DOHH2 (cell line): ENCODE measurements around the gene ARPC2.

Experiments
- H3F3A ChIP-seq: fragments of 200-600 bp; sonication (generic), shearing (Covaris generic); 2 replicates; pipeline ENCODE4 v1.6.0; 2016; ENCODE audit warnings: antibody characterized with exemption, mild to moderate bottlenecking; ENCODE audit not compliant: control insufficient read depth, insufficient read depth
- H3K27ac ChIP-seq: fragments of 200-600 bp; sonication (generic); 2 replicates; pipeline ENCODE4 v1.5.1; 2014; ENCODE audit warnings: low read depth, mild to moderate bottlenecking, low read length, moderate library complexity
- H3K27me3 ChIP-seq: fragments of 200-600 bp; sonication (generic); 2 replicates; pipeline ENCODE4 v1.6.1; 2014; ENCODE audit warnings: mild to moderate bottlenecking, low read length, mixed read lengths; ENCODE audit not compliant: control insufficient read depth
- H3K36me3 ChIP-seq: fragments of 200-600 bp; sonication (generic); 2 replicates; pipeline ENCODE4 v1.6.1; 2014; ENCODE audit warnings: mild to moderate bottlenecking, low read length, moderate library complexity, mixed read lengths; ENCODE audit not compliant: control insufficient read depth
- H3K4me1 ChIP-seq: fragments of 200-600 bp; sonication (generic); 2 replicates; pipeline ENCODE4 v1.6.1; 2014; ENCODE audit warnings: mild to moderate bottlenecking, low read length, mixed read lengths; ENCODE audit not compliant: control insufficient read depth
- H3K4me2 ChIP-seq: fragments of 200-600 bp; sonication (generic); 2 replicates; pipeline ENCODE4 v1.6.0; 2014; ENCODE audit warnings: mild to moderate bottlenecking, low read length, moderate library complexity
- H3K4me3 ChIP-seq: fragments of 200-600 bp; sonication (generic); 2 replicates; pipeline ENCODE4 v1.5.1; 2014; ENCODE audit warnings: mild to moderate bottlenecking, low read length, mixed read lengths
- H3K79me2 ChIP-seq: fragments of 200-600 bp; sonication (generic); 2 replicates; pipeline ENCODE4 v1.6.1; 2014; ENCODE audit warnings: mild to moderate bottlenecking, low read length, mixed read lengths; ENCODE audit not compliant: control insufficient read depth
- H3K9me2 ChIP-seq: fragments of 200-600 bp; sonication (generic); replicated peaks from 2 replicates; pipeline ENCODE4 v1.6.1; 2014; ENCODE audit warnings: mild to moderate bottlenecking, low read length, mixed read lengths; ENCODE audit not compliant: control insufficient read depth
- H3K9me3 ChIP-seq: fragments of 200-600 bp; sonication (generic); 2 replicates; pipeline ENCODE4 v1.6.1; 2014; ENCODE audit warnings: antibody characterized with exemption, low read length, mixed read lengths; ENCODE audit not compliant: control insufficient read depth, insufficient read depth
- H4K20me1 ChIP-seq: fragments of 200-600 bp; sonication (generic); 2 replicates; pipeline ENCODE4 v1.6.0; 2014; ENCODE audit warnings: low read depth, mild to moderate bottlenecking, antibody characterized with exemption, low read length, moderate library complexity; ENCODE audit not compliant: control insufficient read depth, insufficient read depth
- CTCF ChIP-seq: fragments of 200-600 bp; sonication (generic); IDR thresholded peaks from one replicate; pipeline ENCODE4 v1.5.1; 2014; ENCODE audit warnings: antibody characterized with exemption, mild to moderate bottlenecking, low read depth, low read length; ENCODE audit not compliant: poor library complexity, severe bottlenecking
- EZH2phosphoT487 ChIP-seq: fragments of 200-600 bp; sonication (generic); IDR thresholded peaks from 2 replicates; pipeline ENCODE4 v1.6.1; 2017; ENCODE audit warnings: borderline replicate concordance, mild to moderate bottlenecking, antibody characterized with exemption, low read length, moderate library complexity, mixed read lengths

The ARPC2 gene

DNA sequence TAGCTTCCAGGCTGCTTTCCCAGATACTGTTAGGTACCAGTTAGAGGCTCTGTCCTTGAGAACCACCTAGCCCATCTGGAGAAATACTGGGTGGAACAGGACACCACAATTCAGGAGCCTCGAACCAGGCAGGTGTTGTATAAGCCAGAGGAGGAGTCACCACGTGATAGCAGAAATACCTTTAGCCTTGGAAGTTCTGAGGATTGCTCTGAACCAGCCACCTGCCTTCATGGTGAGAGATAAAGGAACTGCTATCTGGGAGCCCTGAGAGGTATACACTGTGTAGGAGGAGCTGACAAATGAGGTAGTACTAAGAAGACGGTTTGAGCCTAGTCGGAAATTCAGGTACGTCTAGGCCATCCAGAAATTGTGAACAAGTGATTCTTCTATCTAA is 36.2 kb downstream of the ARPC2 start:
- peaks cover 14% of the 10 kb centered on the region for H3K4me1 ChIP-seq
- H3F3A ChIP-seq = peaks cover 49% of the 10 kb centered on the region

DNA sequence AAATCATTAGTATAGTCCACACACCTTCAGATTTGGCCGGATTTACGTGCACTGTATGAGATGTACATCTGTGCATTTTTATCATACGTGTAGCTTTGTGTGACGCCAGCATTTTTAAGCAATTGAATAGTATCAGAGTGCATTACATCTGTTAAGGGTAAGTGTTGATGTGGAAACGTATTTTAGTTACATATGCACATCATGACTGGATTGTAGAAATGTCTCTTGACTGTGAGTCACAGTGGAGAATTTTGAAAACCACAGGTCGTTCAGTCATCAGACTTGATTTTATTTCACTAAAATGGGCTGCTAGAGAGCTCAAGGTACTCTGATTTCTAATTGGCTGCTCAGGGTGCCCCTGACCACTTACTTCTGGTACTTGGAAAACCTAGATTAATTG is 38.5 kb downstream of the ARPC2 start:
- Histone ChIP-seq H3K9me3 (no peaks in the 10 kb centered on the region), H3K27me3 (no peaks in the 10 kb centered on the region), H3K4me2 (no peak overlapping the region), H3K79me2 (no peaks in the 10 kb centered on the region), H3K36me3 (peaks cover 66% of the 10 kb centered on the region), H3K4me1 (peaks cover 24% of the 10 kb centered on the region), H3K27ac (0 out of 2 replicates have a peak overlapping the region, but pooled peaks have one; percentile 11), H3F3A (peaks cover 49% of the 10 kb centered on the region), H3K4me3 (no peak overlapping the region), H4K20me1 (no peaks in the 10 kb centered on the region), H3K9me2 (no peaks in the 10 kb centered on the region)
- no peak for TF ChIP-seq CTCF

More for the DNA sequence above, 36.2 kb downstream of the ARPC2 start:
- Histone ChIP-seq H4K20me1 (no peaks in the 10 kb centered on the region), H3K27me3 (no peaks in the 10 kb centered on the region), H3K36me3 (peaks cover 86% of the 10 kb centered on the region), H3K4me2 (no peak overlapping the region), H3K9me3 (no peaks in the 10 kb centered on the region), H3K27ac (no peak overlapping the region), H3K79me2 (no peaks in the 10 kb centered on the region), H3K4me3 (no peak overlapping the region), H3K9me2 (no peaks in the 10 kb centered on the region)
- TF ChIP-seq EZH2phosphoT487 = no peak
- no peak for TF ChIP-seq CTCF

- Histone ChIP-seq H3K4me3 (no peak overlapping the region), H3K4me2 (no peak overlapping the region), H3K36me3 (peaks cover 52% of the 10 kb centered on the region), H3K27ac (peak overlapping the region; percentile 72), H3K4me1 (peaks cover 37% of the 10 kb centered on the region), H3K79me2 (no peaks in the 10 kb centered on the region), H3K9me3 (no peaks in the 10 kb centered on the region), H3K27me3 (no peaks in the 10 kb centered on the region), H3F3A (peaks cover 49% of the 10 kb centered on the region), H4K20me1 (no peaks in the 10 kb centered on the region), H3K9me2 (no peaks in the 10 kb centered on the region)
- TF ChIP-seq CTCF = no peak
- TF ChIP-seq EZH2phosphoT487 = no peak
These were observed 39.8 kb downstream of the ARPC2 start for GRCh38 chr2:218256612-218257350.
